Measurements from ENCODE around the gene ST8SIA6. TPM values are rescaled to one million over a fixed set of nuclear protein-coding genes. Genes with fewer than 3 reads are reported as not detected.
"Not testable (repeated sequence)": the region's sequence is repeated elsewhere in the genome, so short reads cannot be mapped to it uniquely, and the experiment has no call there.

The ST8SIA6 gene
- polyA plus RNA-seq, 1 donor: 1.7 TPM

DNA sequence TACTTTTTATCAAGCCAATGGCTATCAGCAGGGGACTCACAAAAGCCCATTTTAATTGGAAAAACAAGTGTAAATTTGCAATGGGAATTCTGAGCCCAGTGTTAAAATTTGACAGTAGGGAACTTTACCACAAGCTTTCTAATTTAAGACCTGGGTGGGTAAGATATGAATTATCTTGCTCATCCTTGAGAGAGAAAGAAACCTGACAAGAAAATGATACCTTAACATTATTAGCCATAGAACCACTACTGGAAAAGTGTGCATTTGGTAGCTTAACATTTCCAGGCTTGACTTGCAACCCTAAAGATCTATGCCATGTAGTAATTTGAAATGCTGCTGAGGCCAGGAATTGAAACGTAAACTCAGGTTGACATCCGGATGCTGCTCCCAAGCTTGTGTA lies 2.7 kb upstream of the ST8SIA6 start:
- no peak for DNase-seq

DNA sequence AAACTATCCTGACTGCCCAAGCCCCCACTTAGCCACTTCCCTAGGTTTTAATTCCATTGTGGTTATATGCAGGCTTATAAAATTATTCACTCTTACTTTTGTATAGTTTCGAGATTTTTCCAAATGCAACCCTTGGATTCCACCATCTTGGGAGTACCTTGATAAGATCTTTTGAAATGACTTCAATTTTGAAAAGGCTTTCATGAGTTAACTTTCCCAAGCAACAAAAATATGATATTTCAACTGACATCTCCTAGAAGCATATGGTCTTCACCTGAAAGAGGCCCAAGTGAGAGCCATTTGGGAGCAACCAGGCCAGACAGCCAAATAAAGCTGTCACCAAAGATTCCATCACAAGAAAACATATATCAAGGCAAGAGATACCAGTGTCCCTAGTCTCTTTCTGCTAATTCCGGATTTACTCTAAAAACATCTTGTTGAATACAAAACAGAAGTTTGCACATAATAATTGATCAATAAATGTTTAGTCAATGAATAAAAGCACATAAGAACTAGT lies 1.7 kb upstream of the ST8SIA6 start:
- no peak for DNase-seq

- no peak for DNase-seq
Measured at GRCh38 chr10:17455015-17455520, 673 bp upstream of the ST8SIA6 start.

DNA sequence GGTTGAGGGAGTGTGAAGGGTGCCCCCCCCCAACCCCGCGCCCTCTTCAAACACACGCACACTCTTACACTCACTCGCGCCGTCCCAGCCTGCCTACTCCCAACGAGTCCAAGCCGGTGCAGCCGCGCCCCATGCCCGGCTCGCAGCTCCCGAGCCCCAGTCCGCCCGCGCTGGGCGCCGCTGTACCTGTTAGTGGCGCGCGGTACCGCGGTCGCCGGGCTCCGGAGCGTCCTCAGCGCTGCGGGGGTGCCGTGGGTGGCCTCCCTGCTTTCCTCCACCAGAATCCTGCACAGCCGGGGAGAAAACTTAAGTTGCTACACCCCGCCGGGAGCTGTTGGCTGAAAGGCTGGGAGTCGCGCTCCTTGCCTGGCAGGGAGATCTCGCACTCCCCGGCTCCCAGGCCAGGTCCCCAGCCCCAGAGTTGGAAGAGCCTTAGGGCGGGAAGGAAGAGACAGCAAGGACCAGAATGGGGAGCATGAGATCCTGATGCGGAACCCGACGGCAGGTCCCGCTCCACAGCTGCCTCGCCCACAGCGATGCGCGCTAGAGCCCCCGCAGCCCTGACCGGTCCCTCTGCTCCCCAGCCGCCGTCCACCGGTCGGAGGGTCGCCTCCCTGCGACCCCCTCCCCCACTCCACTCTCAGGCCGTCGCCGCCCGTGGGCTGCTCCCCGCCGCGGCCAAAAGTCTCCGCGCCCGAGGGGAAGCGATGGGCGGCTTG lies 863 bp downstream of the ST8SIA6 start:
- no peak for DNase-seq

GRCh38 chr10:17453035-17453372 lies 1.4 kb downstream of the ST8SIA6 start:
- no peak for DNase-seq

- DNase-seq: no peak
Measured at GRCh38 chr10:17452060-17452841, 2.1 kb downstream of the ST8SIA6 start.

DNA sequence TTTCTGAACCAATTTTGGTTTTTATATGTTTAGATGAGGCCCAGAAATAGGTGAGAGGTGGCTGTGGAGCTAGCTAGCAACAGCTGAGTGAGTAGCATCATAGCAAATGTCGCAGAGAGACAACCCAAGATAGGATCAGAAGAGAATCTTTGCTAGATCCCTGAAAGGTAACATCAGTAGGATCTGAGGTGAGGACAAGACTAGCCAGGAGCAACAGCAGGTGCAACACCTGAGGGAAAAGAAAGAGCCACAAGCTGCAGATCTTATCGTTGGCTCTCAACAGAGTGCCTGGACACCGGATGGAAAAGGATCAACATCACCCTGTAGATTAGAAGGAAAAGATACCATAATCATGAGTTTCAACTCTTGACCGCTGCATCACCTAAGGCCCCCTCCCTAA lies 4.4 kb downstream of the ST8SIA6 start:
- no peak for DNase-seq

- DNase-seq: no peak
Measured at GRCh38 chr10:17445400-17445998, 8.9 kb downstream of the ST8SIA6 start.

DNA sequence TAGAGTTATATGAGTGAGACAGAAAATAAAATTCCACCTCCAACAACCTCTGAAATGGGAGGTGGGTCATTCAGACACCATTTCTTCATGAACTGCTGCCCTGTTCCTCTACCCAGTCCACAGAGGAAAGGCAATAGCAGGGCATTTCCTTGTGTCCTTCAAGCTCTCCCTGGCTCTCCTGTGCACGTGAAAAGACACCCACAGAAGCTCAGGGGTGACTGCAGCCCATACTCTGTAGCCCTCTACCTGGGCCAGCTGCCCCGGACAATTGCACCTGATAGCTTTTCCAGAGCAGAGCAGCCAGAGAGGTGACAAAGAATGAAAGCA lies 10.0 kb downstream of the ST8SIA6 start:
- no peak for DNase-seq

DNA sequence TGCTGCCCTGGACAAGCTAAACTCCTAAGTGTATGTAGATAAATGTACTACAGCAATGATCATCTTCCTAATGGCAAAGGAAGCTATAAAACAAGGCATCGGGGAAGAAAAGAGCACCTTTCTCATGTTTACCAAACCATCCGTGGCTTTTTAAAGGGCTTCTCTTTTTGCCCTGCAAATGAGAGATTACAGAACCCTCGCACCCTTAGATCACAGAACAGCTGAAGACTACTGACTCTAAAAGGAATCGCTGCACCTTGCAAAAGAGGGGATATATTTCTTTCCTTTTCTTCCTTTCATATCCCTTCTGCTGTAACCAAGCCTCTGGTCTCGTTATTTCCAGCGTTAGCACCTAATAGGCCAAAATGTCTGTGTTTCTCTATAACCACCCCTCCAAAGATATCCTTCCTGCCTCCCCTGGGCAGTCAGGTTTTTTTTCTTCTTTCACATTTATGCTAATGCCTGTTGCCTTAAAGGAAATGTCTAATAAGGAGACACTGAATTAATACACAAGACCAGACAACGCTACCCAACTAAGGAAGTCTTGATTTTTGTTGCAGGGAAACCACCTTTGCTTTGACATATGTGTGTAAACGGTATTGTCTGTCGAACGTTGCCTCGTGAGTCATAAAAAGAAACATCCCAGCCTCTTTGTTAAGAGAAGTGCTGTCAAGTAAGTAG lies 10.5 kb downstream of the ST8SIA6 start:
- DNase-seq: no peak

DNA sequence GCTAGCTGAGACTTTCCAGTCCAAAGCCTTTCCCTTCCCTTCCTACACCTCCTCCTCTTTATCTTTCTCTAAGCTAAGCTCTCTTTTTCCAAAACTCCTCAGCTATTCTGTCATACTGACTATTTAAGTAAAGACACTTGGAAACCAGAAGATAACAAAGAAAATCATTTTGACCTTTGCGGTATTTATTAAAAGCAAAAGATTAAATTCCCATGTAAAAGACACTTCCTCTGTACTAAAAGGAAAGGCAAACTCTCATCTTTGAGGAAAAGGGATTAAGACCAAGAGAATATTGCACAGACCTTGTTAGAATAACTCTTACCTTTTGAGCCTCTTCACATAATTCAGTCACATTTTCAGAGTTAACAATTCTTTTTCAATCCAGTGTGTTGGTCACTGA lies 15.8 kb downstream of the ST8SIA6 start:
- DNase-seq: no peak

GRCh38 chr10:17436578-17436977 lies 17.8 kb downstream of the ST8SIA6 start:
- not testable (repeated sequence) for DNase-seq

DNA sequence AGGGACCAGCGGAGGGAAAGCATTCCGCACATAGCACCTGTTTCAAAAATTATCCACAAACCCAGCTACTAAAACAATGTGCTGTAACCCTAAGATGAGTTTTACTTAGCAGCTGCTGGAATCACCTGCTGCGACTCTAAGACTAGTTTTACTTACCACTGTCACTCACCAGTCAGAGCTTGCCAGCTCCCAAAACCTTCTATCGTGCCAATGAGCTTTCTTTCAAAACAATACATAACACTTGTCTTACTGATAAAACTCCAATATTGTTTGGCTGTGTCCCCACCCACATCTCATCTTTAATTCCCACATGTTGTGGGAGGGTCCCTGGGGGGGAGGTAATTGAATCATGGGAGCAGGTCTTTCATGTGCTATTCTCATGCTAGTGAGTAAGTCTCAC lies 18.4 kb downstream of the ST8SIA6 start:
- DNase-seq: no peak

GRCh38 chr10:17435187-17435586 lies 19.2 kb downstream of the ST8SIA6 start:
- DNase-seq: no peak

GRCh38 chr10:17432723-17433122 lies 21.7 kb downstream of the ST8SIA6 start:
- DNase-seq: no peak

- no peak for DNase-seq
Measured at GRCh38 chr10:17431871-17432311, 22.5 kb downstream of the ST8SIA6 start.

DNA sequence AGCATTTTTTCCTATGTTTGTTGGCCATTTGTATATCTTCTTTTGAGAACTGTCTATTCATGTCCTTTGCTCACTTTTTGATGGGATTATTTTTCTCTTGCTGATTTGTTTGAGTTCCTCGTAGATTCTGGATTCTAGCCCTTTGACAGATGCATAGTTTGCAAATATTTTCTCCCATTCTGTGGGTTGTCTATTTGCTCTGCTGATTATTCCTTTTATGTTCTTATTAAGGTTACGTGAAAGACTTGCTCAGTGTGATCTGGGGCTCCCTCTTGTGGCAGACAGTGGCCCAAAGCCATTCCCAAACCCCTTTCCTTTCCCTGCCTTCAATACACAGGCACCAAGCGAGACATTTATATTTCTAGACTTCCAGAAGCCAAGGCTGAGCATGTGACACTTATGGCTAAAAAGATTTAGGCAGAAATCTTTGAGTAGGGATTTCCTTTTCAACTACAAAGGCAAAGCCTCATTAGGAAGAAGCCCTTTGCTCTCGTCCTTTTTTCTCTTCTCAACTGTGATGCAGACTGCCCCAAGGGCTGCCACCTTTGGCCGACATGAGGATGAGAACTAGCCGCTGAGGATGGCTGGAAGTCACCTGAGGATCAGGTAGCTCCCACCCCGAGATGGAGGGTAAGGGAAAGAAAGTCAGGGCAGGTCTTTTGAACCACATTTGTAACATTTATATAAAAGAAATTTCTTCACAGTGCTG lies 23.6 kb downstream of the ST8SIA6 start:
- peak; percentile 76 for DNase-seq

DNA sequence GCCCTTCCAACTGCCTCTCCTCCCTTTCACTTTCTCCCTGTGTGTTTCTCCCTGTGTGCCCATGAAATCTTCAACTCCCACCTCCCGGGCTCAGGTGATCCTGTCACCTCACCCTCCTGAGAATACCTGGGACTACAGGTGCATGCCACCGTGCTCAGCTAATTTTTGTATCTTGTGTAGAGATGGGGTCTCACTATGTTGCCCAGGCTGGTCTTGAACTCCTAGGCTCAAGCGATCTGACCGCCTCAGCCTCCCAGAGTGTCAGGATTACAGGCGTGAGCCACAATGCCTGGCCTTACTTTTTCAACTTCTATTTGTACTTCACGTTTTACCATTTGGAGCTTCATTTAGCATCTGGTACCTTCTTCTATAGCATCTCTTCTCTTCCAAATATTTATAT lies 24.9 kb downstream of the ST8SIA6 start:
- DNase-seq: no peak

GRCh38 chr10:17428351-17429097 lies 25.9 kb downstream of the ST8SIA6 start:
- DNase-seq: no peak

DNA sequence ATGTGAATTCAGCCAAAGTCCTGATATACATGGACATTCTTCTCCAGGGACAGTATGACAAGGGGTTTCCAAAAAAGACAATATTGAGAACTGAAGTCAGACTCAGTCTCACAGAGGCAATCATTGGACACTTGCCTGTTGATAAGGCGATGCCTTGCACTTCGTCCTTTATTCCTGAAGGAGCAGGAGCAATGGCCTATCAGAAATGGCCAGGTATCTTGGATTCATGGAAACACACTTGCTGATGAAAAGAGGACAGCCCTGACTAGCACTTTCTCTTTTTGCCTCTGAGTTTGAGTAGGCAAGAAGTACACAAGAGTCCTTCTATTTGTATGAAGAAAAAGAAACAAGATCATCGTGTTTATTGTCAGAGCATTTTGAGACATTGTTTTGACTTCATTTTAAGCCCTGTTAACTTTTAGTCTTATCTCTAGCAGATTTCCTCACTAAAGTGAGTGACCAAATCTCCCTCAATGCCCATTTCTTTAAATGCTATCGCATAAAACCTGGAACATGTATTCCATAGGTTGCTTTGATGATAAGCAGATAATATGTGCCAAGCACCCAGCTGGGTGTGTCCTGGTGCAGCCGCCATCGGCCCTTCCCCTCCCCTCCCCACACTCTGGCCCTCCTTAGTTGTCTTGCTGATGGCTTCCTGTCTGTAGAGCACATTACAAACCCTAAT lies 26.6 kb downstream of the ST8SIA6 start:
- DNase-seq: no peak
